Mesenchymal stem cell (in vitro differentiated cells and primary cell): ENCODE data around the gene OSBPL1A.
A peak's percentile ranks its signal among the peaks of the same experiment; 100 is the strongest.

Source experiments
- DNase-seq: peaks from one replicate; pipeline ENCODE4 v3.0.0-alpha.2; 2013
- H2AFZ ChIP-seq: one replicate; pipeline ENCODE4 v1.6.1; 2013; ENCODE audit warnings: low read depth, mild to moderate bottlenecking, control low read depth, inconsistent platforms, low read length, moderate library complexity
- H2AK5ac ChIP-seq: 2 replicates; pipeline ENCODE4 v1.6.1; 2013; ENCODE audit warnings: low read length, moderate library complexity, mild to moderate bottlenecking, inconsistent platforms; ENCODE audit not compliant: severe bottlenecking
- H2BK120ac ChIP-seq: one replicate; pipeline ENCODE4 v1.6.1; 2013; ENCODE audit warnings: low read depth, mild to moderate bottlenecking, inconsistent platforms, low read length, moderate library complexity
- H2BK12ac ChIP-seq, 2 experiments: one replicate each; pipeline ENCODE4 v1.6.1; 2013; ENCODE audit warnings: inconsistent platforms in 2 of 2, low read length in 2 of 2, mild to moderate bottlenecking in 2 of 2, moderate library complexity in 2 of 2, control low read depth in 1 of 2
- H2BK15ac ChIP-seq: one replicate; pipeline ENCODE4 v1.6.1; 2013; ENCODE audit warnings: mild to moderate bottlenecking, low read depth, inconsistent platforms; ENCODE audit not compliant: poor library complexity, severe bottlenecking
- H2BK5ac ChIP-seq: 2 replicates; pipeline ENCODE4 v1.6.1; 2013; ENCODE audit warnings: low read depth, mild to moderate bottlenecking, low read length, control low read depth, inconsistent platforms; ENCODE audit not compliant: poor library complexity, severe bottlenecking
- H3K14ac ChIP-seq, 2 experiments: one replicate each; pipeline ENCODE4 v1.6.1; 2013; ENCODE audit warnings: inconsistent platforms in 2 of 2, low read length in 2 of 2, control low read depth in 1 of 2, mild to moderate bottlenecking in 1 of 2, moderate library complexity in 1 of 2
- H3K18ac ChIP-seq, 2 experiments: one replicate each; pipeline ENCODE4 v1.6.1; 2013; ENCODE audit warnings: inconsistent platforms in 2 of 2, low read length in 2 of 2, control low read depth in 1 of 2, low read depth in 1 of 2, mild to moderate bottlenecking in 1 of 2
- H3K23ac ChIP-seq, 2 experiments: one replicate each; pipeline ENCODE4 v1.6.1; 2013; ENCODE audit warnings: inconsistent platforms in 2 of 2, low read length in 2 of 2, mild to moderate bottlenecking in 2 of 2, moderate library complexity in 2 of 2, control low read depth in 1 of 2
- H3K27ac ChIP-seq: 2 replicates; pipeline ENCODE4 v1.5.1; 2013; ENCODE audit warnings: mild to moderate bottlenecking, moderate library complexity, low read length, control low read depth, inconsistent platforms; ENCODE audit not compliant: poor library complexity, severe bottlenecking
- H3K27me3 ChIP-seq, 2 experiments: 2 replicates each; pipeline versions ENCODE4 v1.6.1 to v1.7.0; 2013; ENCODE audit warnings: low read length in 2 of 2, mild to moderate bottlenecking in 2 of 2, moderate library complexity in 2 of 2, control low read depth in 1 of 2, inconsistent platforms in 1 of 2; ENCODE audit not compliant: control insufficient read depth in 1 of 2, insufficient read depth in 1 of 2
- H3K36me3 ChIP-seq, 2 experiments: 2 replicates each; pipeline versions ENCODE4 v1.6.1 to v1.7.0; 2013; ENCODE audit warnings: low read length in 2 of 2, control low read depth in 1 of 2, inconsistent platforms in 1 of 2, low read depth in 1 of 2, mild to moderate bottlenecking in 1 of 2; ENCODE audit not compliant: insufficient read depth in 2 of 2, control insufficient read depth in 1 of 2
- H3K4ac ChIP-seq, 2 experiments: one replicate each; pipeline ENCODE4 v1.6.1; 2013; ENCODE audit warnings: inconsistent platforms in 2 of 2, low read length in 2 of 2, mild to moderate bottlenecking in 2 of 2, moderate library complexity in 2 of 2, control low read depth in 1 of 2, low read depth in 1 of 2
- H3K4me1 ChIP-seq: 2 replicates; pipeline ENCODE4 v1.6.1; 2013; ENCODE audit warnings: low read depth, low read length, control low read depth; ENCODE audit not compliant: control insufficient read depth, insufficient read depth
- H3K4me2 ChIP-seq: 2 replicates; pipeline ENCODE4 v1.6.1; 2013; ENCODE audit warnings: low read length, mild to moderate bottlenecking, inconsistent platforms; ENCODE audit not compliant: poor library complexity, severe bottlenecking
- H3K4me3 ChIP-seq, 2 experiments: 2 replicates each; pipeline versions ENCODE4 v1.5.1 to v1.7.0; 2013; ENCODE audit warnings: low read length in 2 of 2, mild to moderate bottlenecking in 2 of 2, control low read depth in 1 of 2, low read depth in 1 of 2; ENCODE audit not compliant: insufficient read depth in 1 of 2
- H3K79me1 ChIP-seq: replicated peaks from 2 replicates; pipeline ENCODE4 v1.6.1; 2013; ENCODE audit warnings: mild to moderate bottlenecking, control low read depth, low read length, inconsistent platforms; ENCODE audit not compliant: poor library complexity, severe bottlenecking
- H3K9ac ChIP-seq: 2 replicates; pipeline ENCODE4 v1.7.0; 2013; ENCODE audit warnings: mild to moderate bottlenecking, low read length, moderate library complexity
- H3K9me3 ChIP-seq: 2 replicates; pipeline ENCODE4 v1.7.0; 2013; ENCODE audit warnings: mild to moderate bottlenecking, low read length; ENCODE audit not compliant: control insufficient read depth
- H4K8ac ChIP-seq: one replicate; pipeline ENCODE4 v1.6.1; 2013; ENCODE audit warnings: inconsistent platforms, mild to moderate bottlenecking, low read length, moderate library complexity
- H4K91ac ChIP-seq: one replicate; pipeline ENCODE4 v1.6.1; 2013; ENCODE audit warnings: mild to moderate bottlenecking, low read length, inconsistent platforms
- WGBS: methylation state at CpG from one replicate; pipeline ENCODE4 v1.1.7; 2013; ENCODE audit warnings: mixed read lengths; 5-methylcytosine and 5-hydroxymethylcytosine counted together

Gene OSBPL1A

GRCh38 chr18:24341361-24341760 is 56.3 kb downstream of the OSBPL1A start:
- Histone ChIP-seq H3K4ac (no peak overlapping the region), H3K36me3 (peaks cover 0 to 7% of the 10 kb centered on the region in 2 experiments), H3K9me3 (no peaks in the 10 kb centered on the region), H3K4me2 (no peak overlapping the region), H3K9ac (no peak overlapping the region), H2AK5ac (no peak overlapping the region), H3K18ac (no peak overlapping the region), H3K23ac (no peak overlapping the region), H2AFZ (no peak overlapping the region), H2BK15ac (no peak overlapping the region), H3K27me3 (no peaks in the 10 kb centered on the region), H3K4me1 (no peaks in the 10 kb centered on the region), H3K4me3 (no peak overlapping the region), H2BK5ac (no peak overlapping the region), H4K8ac (no peak overlapping the region), H2BK12ac (no peak overlapping the region), H3K14ac (no peak overlapping the region), H3K27ac (no peak overlapping the region), H4K91ac (no peak overlapping the region), H3K79me1 (no peaks in the 10 kb centered on the region), H2BK120ac (no peak overlapping the region)
- peak; percentile 11 for DNase-seq

- no peaks in the 10 kb centered on the region for H3K79me1 ChIP-seq
- no peak overlapping the region for H3K4me3 ChIP-seq
- H3K23ac ChIP-seq, result no peak overlapping the region
- H3K27me3 ChIP-seq, result no peaks in the 10 kb centered on the region
- no peak overlapping the region for H3K9ac ChIP-seq
- H3K4me1 ChIP-seq, result no peaks in the 10 kb centered on the region
- no peak overlapping the region for H3K27ac ChIP-seq
- H3K4ac ChIP-seq, result no peak overlapping the region
- peaks cover 5% of the 10 kb centered on the region for H3K9me3 ChIP-seq
- H2BK12ac ChIP-seq, result no peak overlapping the region
- H3K18ac ChIP-seq, result no peak overlapping the region
- WGBS, result 89% methylated on average over 2 of the region's 2 CpGs
- H4K8ac ChIP-seq, result no peak overlapping the region
- H3K36me3 ChIP-seq, result peaks cover 0 to 43% of the 10 kb centered on the region in 2 experiments
- H3K14ac ChIP-seq, result no peak overlapping the region
- no peak overlapping the region for H2BK15ac ChIP-seq
- H2BK120ac ChIP-seq, result no peak overlapping the region
- no peak overlapping the region for H2AFZ ChIP-seq
- H4K91ac ChIP-seq, result no peak overlapping the region
- no peak overlapping the region for H3K4me2 ChIP-seq
- no peak overlapping the region for H2AK5ac ChIP-seq
- no peak for DNase-seq
- H2BK5ac ChIP-seq, result no peak overlapping the region
Measured at GRCh38 chr18:24333084-24333483, 64.5 kb downstream of the OSBPL1A start.

- no peak overlapping the region for H3K4ac ChIP-seq
- H3K9ac ChIP-seq, result no peak overlapping the region
- H3K79me1 ChIP-seq, result no peaks in the 10 kb centered on the region
- H4K91ac ChIP-seq, result no peak overlapping the region
- no peak overlapping the region for H3K23ac ChIP-seq
- no peak overlapping the region for H2AK5ac ChIP-seq
- no peaks in the 10 kb centered on the region for H3K27me3 ChIP-seq
- H2BK12ac ChIP-seq, result no peak overlapping the region
- H3K9me3 ChIP-seq, result no peaks in the 10 kb centered on the region
- H2BK15ac ChIP-seq, result no peak overlapping the region
- no peak overlapping the region for H2BK5ac ChIP-seq
- H3K18ac ChIP-seq, result no peak overlapping the region
- no peak for DNase-seq
- peaks cover 0 to 19% of the 10 kb centered on the region in 2 experiments for H3K36me3 ChIP-seq
- H4K8ac ChIP-seq, result no peak overlapping the region
- WGBS, result 92% methylated on average over 3 of the region's 3 CpGs
- H3K14ac ChIP-seq, result no peak overlapping the region
- H3K4me3 ChIP-seq, result no peak overlapping the region
- H2BK120ac ChIP-seq, result no peak overlapping the region
- H2AFZ ChIP-seq, result no peak overlapping the region
- H3K27ac ChIP-seq, result no peak overlapping the region
- H3K4me2 ChIP-seq, result no peak overlapping the region
- no peaks in the 10 kb centered on the region for H3K4me1 ChIP-seq
Measured at GRCh38 chr18:24326211-24326610, 71.4 kb downstream of the OSBPL1A start.

- no peak overlapping the region for H3K23ac ChIP-seq
- H2BK15ac ChIP-seq, result no peak overlapping the region
- H3K9ac ChIP-seq, result no peak overlapping the region
- no peak overlapping the region for H3K27ac ChIP-seq
- H4K8ac ChIP-seq, result no peak overlapping the region
- no peak overlapping the region for H3K14ac ChIP-seq
- no peak overlapping the region for H4K91ac ChIP-seq
- no peaks in the 10 kb centered on the region for H3K79me1 ChIP-seq
- no peak overlapping the region for H2AFZ ChIP-seq
- no peak overlapping the region for H3K4me2 ChIP-seq
- H2AK5ac ChIP-seq, result no peak overlapping the region
- no peak overlapping the region for H3K4me3 ChIP-seq
- H3K4ac ChIP-seq, result no peak overlapping the region
- no peak for DNase-seq
- H2BK120ac ChIP-seq, result no peak overlapping the region
- H2BK5ac ChIP-seq, result no peak overlapping the region
- no peak overlapping the region for H3K18ac ChIP-seq
- H2BK12ac ChIP-seq, result no peak overlapping the region
- H3K4me1 ChIP-seq, result no peaks in the 10 kb centered on the region
- H3K36me3 ChIP-seq, result peaks cover 0 to 7% of the 10 kb centered on the region in 2 experiments
- no peaks in the 10 kb centered on the region for H3K9me3 ChIP-seq
- H3K27me3 ChIP-seq, result no peaks in the 10 kb centered on the region
Measured at GRCh38 chr18:24322584-24323136, 75.0 kb downstream of the OSBPL1A start.
